Measurements from ENCODE around the gene FGF5.

GRCh38 chr4:80270321-80270720 is 3.9 kb downstream of the FGF5 start:
- TF ChIP-seq POLR2AphosphoS5 (IDR thresholded peaks at IDR 0.05; ENCODE audit: borderline replicate concordance, low read depth, low read length) (no peak), EZH2 (IDR thresholded peaks at IDR 0.05) (no peak), FOXP2 (optimal IDR thresholded peaks at IDR 0.05; ENCODE audit: control extremely low read depth, extremely low read length, insufficient read depth) (no peak)
